IMR-90 (cell line): ENCODE data around the gene NUFIP1. TPM values are rescaled to one million over a fixed set of nuclear protein-coding genes. Genes with fewer than 3 reads are reported as not detected.

ENCODE experiments used
- ATAC-seq: fragments of 200-7000 bp; cut with Tn5 transposase; 2 replicates; pipeline ENCODE4 v1.9.1; 2020; ENCODE audit warnings: low read depth, mild to moderate bottlenecking, moderate library complexity
- BruUV-seq: library from RNA; stranded (reverse); fragments of 400-500 nt; replicated peaks from 2 replicates; lab custom pipeline; 2021; lab: Mats Ljungman, UMichigan
- CTCF ChIA-PET: fragments of 300-600 bp; formaldehyde crosslinking; extraction: SDS; loops from one replicate; lab custom pipeline; 2021; ENCODE audit warnings: antibody characterized with exemption; lab: Yijun Ruan, JAX
- POLR2A ChIA-PET: fragments of 300-600 bp; sonication (Branson Sonifier 250); formaldehyde crosslinking; loops from one replicate; lab custom pipeline; 2022; ENCODE audit warnings: antibody characterized with exemption; ENCODE audit not compliant: unreplicated experiment; lab: Charles Lee
- DNase-seq: peaks from one replicate; pipeline ENCODE4 v3.0.0; 2013
- H2AFZ ChIP-seq: replicated peaks from 2 replicates; pipeline ENCODE3; 2013; ENCODE audit warnings: low read length, mild to moderate bottlenecking; ENCODE audit not compliant: poor library complexity
- H2AK5ac ChIP-seq: 2 replicates; pipeline ENCODE4 v1.6.1; 2013; ENCODE audit warnings: low read depth, low read length, inconsistent platforms
- H2AK9ac ChIP-seq: replicated peaks from 2 replicates; pipeline ENCODE3; 2013; ENCODE audit warnings: mild to moderate bottlenecking, low read depth, low read length, moderate library complexity; ENCODE audit not compliant: poor library complexity
- H2BK120ac ChIP-seq: 2 replicates; pipeline ENCODE4 v1.6.1; 2013; ENCODE audit warnings: low read depth, low read length, inconsistent platforms
- H2BK15ac ChIP-seq: 3 replicates; pipeline ENCODE4 v1.6.1; 2013; ENCODE audit warnings: low read depth, low read length, inconsistent platforms
- H2BK20ac ChIP-seq: 2 replicates; pipeline ENCODE4 v1.6.1; 2013; ENCODE audit warnings: low read depth, mild to moderate bottlenecking, inconsistent platforms, low read length, moderate library complexity
- H2BK5ac ChIP-seq: 2 replicates; pipeline ENCODE4 v1.6.1; 2013; ENCODE audit warnings: mild to moderate bottlenecking, low read depth, low read length, inconsistent platforms; ENCODE audit not compliant: poor library complexity, severe bottlenecking
- H3K14ac ChIP-seq: replicated peaks from 2 replicates; pipeline ENCODE4 v1.6.1; 2013; ENCODE audit warnings: low read depth, low read length, inconsistent platforms
- H3K18ac ChIP-seq: 2 replicates; pipeline ENCODE4 v1.6.1; 2013; ENCODE audit warnings: low read depth, low read length, control low read depth
- H3K23ac ChIP-seq: 2 replicates; pipeline ENCODE4 v1.6.1; 2013; ENCODE audit warnings: low read depth, low read length, inconsistent platforms
- H3K27ac ChIP-seq: 2 replicates; pipeline ENCODE4 v1.5.1; 2013; ENCODE audit warnings: mild to moderate bottlenecking, control low read depth, low read length; ENCODE audit not compliant: insufficient read depth
- H3K27me3 ChIP-seq: 2 replicates; pipeline ENCODE4 v1.6.1; 2013; ENCODE audit warnings: low read length; ENCODE audit not compliant: control insufficient read depth, insufficient read depth
- H3K36me3 ChIP-seq: 2 replicates; pipeline ENCODE4 v1.6.1; 2013; ENCODE audit warnings: low read length, mixed read lengths; ENCODE audit not compliant: control insufficient read depth, insufficient read depth
- H3K4ac ChIP-seq: 2 replicates; pipeline ENCODE4 v1.6.1; 2013; ENCODE audit warnings: low read depth, low read length, inconsistent platforms
- H3K4me1 ChIP-seq: 2 replicates; pipeline ENCODE4 v1.6.1; 2013; ENCODE audit warnings: low read length, mixed read lengths; ENCODE audit not compliant: control insufficient read depth, insufficient read depth
- H3K4me2 ChIP-seq: 2 replicates; pipeline ENCODE4 v1.6.1; 2013; ENCODE audit warnings: low read depth, mild to moderate bottlenecking, control low read depth, low read length, moderate library complexity
- H3K4me3 ChIP-seq: 2 replicates; pipeline ENCODE4 v1.5.1; 2013; ENCODE audit warnings: low read depth, mild to moderate bottlenecking, control low read depth, low read length, moderate library complexity; ENCODE audit not compliant: insufficient read depth
- H3K56ac ChIP-seq: 2 replicates; pipeline ENCODE4 v1.6.1; 2013; ENCODE audit warnings: low read length, inconsistent platforms; ENCODE audit not compliant: insufficient read depth; ENCODE audit errors: extremely low read depth
- H3K79me1 ChIP-seq, 2 experiments: 2 replicates each; pipeline ENCODE4 v1.6.1; 2013; ENCODE audit warnings: low read length in 2 of 2, inconsistent platforms in 1 of 2, low read depth in 1 of 2
- H3K9ac ChIP-seq: 2 replicates; pipeline ENCODE4 v1.6.1; 2013; ENCODE audit warnings: low read depth, low read length, control low read depth
- H3K9me1 ChIP-seq: 2 replicates; pipeline ENCODE4 v1.6.1; 2013; ENCODE audit warnings: low read length, inconsistent platforms; ENCODE audit not compliant: insufficient read depth
- H3K9me3 ChIP-seq: 2 replicates; pipeline ENCODE4 v1.6.1; 2013; ENCODE audit warnings: low read length; ENCODE audit not compliant: control insufficient read depth, insufficient read depth
- H4K20me1 ChIP-seq: 2 replicates; pipeline ENCODE4 v1.6.1; 2013; ENCODE audit warnings: low read length, inconsistent platforms; ENCODE audit not compliant: insufficient read depth
- H4K5ac ChIP-seq: 2 replicates; pipeline ENCODE4 v1.6.1; 2013; ENCODE audit warnings: mild to moderate bottlenecking, low read depth, low read length, control low read depth
- H4K8ac ChIP-seq, 2 experiments: 2 replicates each; pipeline ENCODE4 v1.6.1; 2013; ENCODE audit warnings: low read depth in 2 of 2, low read length in 2 of 2, control low read depth in 1 of 2, inconsistent platforms in 1 of 2
- H4K91ac ChIP-seq: 2 replicates; pipeline ENCODE4 v1.6.1; 2013; ENCODE audit warnings: low read depth, low read length, inconsistent platforms; ENCODE audit not compliant: insufficient read depth
- BHLHE40 ChIP-seq: fragments of 150-350 bp; IDR thresholded peaks from 2 replicates; pipeline ENCODE4 v1.6.1; 2016; ENCODE audit warnings: mild to moderate bottlenecking, low read depth, low read length
- CEBPB ChIP-seq: IDR thresholded peaks from 2 replicates; pipeline ENCODE4 v1.6.1; 2012; ENCODE audit warnings: low read depth, low read length, improper control_type of control experiment
- CHD1 ChIP-seq: IDR thresholded peaks from 2 replicates; pipeline ENCODE4 v1.6.1; 2012; ENCODE audit warnings: low read depth, low read length, improper control_type of control experiment
- FOS ChIP-seq: fragments of 150-350 bp; IDR thresholded peaks from 2 replicates; pipeline ENCODE4 v1.6.1; 2016; ENCODE audit warnings: low read depth, low read length
- MAFK ChIP-seq: IDR thresholded peaks from 2 replicates; pipeline ENCODE4 v1.6.1; 2012; ENCODE audit warnings: low read depth, low read length, improper control_type of control experiment
- MAZ ChIP-seq: IDR thresholded peaks from 2 replicates; pipeline ENCODE4 v1.6.1; 2012; ENCODE audit warnings: low read depth, mild to moderate bottlenecking, low read length, improper control_type of control experiment, moderate library complexity, borderline replicate concordance
- MXI1 ChIP-seq: IDR thresholded peaks from 2 replicates; pipeline ENCODE4 v1.6.1; 2012; ENCODE audit warnings: low read depth, mild to moderate bottlenecking, low read length, moderate library complexity, borderline replicate concordance
- POLR2A ChIP-seq: IDR thresholded peaks from 2 replicates; pipeline ENCODE4 v1.6.1; 2012; ENCODE audit warnings: mild to moderate bottlenecking, low read depth, low read length
- RAD21 ChIP-seq: IDR thresholded peaks from 2 replicates; pipeline ENCODE4 v1.6.1; 2012; ENCODE audit warnings: low read length, improper control_type of control experiment
- RCOR1 ChIP-seq: IDR thresholded peaks from 2 replicates; pipeline ENCODE4 v1.6.1; 2012; ENCODE audit warnings: mild to moderate bottlenecking, low read length, improper control_type of control experiment; ENCODE audit not compliant: insufficient replicate concordance
- RFX5 ChIP-seq: IDR thresholded peaks from 2 replicates; pipeline ENCODE4 v1.8.0; 2012; ENCODE audit warnings: low read depth, mild to moderate bottlenecking, low read length, moderate library complexity
- SMC3 ChIP-seq: fragments of 150-350 bp; IDR thresholded peaks from 2 replicates; pipeline ENCODE4 v1.6.1; 2016; ENCODE audit warnings: low read depth, mild to moderate bottlenecking, antibody characterized with exemption, low read length, moderate library complexity
- dilution Hi-C: fragments of 300-500 bp; cut with HindIII; formaldehyde crosslinking; loops from one replicate; pipeline ENCODE4 v1.14.3; 2018; ENCODE audit warnings: low sequenced_read_pairs; ENCODE audit not compliant: unreplicated experiment
- in situ Hi-C: fragments of 300-500 bp; cut with MboI; formaldehyde crosslinking; loops from 3 replicates; pipeline ENCODE4 v1.14.3; 2019; ENCODE audit warnings: low sequenced_read_pairs, inconsistent platforms, mixed read lengths
- intact Hi-C: fragments of 100-400 bp; cut with micrococcal nuclease; formaldehyde crosslinking; loops from 2 replicates; pipeline ENCODE4 v1.10.0; 2022
- polyA plus RNA-seq, 3 experiments: library from polyadenylated mRNA; depleted of rRNA; stranded (reverse); fragments of >200 nt; gene quantifications; 2 replicates each; pipeline ENCODE4 v1.2.3, GENCODE V29; 2012; ENCODE audit warnings: low replicate concordance in 1 of 3
- total RNA-seq: library from RNA; depleted of rRNA; stranded (reverse); fragments of >200 nt; gene quantifications from 2 replicates; pipeline ENCODE4 v1.2.3, GENCODE V29; 2012
- TF ChIP-seq, protein P1 (sequence below): fragments of 150-350 bp; IDR thresholded peaks from 2 replicates; pipeline ENCODE4 v1.6.1; 2017; ENCODE audit warnings: mild to moderate bottlenecking, antibody characterized with exemption, low read length, low read depth
- TF ChIP-seq, protein P2 (sequence below): fragments of 150-350 bp; IDR thresholded peaks from 2 replicates; pipeline ENCODE4 v1.6.1; 2016; ENCODE audit warnings: low read depth, mild to moderate bottlenecking, low read length, moderate library complexity, borderline replicate concordance
- TF ChIP-seq, protein P3 (sequence below): conservative IDR thresholded peaks from 2 replicates; pipeline ENCODE4 v1.5.1; 2012; ENCODE audit warnings: mild to moderate bottlenecking, low read depth, low read length, improper control_type of control experiment

NUFIP1 gene
- total and polyA plus RNA-seq, 2 of the 4 experiments (the other 2 are of a cell fraction): 1.4 to 2.3 TPM

DNA sequence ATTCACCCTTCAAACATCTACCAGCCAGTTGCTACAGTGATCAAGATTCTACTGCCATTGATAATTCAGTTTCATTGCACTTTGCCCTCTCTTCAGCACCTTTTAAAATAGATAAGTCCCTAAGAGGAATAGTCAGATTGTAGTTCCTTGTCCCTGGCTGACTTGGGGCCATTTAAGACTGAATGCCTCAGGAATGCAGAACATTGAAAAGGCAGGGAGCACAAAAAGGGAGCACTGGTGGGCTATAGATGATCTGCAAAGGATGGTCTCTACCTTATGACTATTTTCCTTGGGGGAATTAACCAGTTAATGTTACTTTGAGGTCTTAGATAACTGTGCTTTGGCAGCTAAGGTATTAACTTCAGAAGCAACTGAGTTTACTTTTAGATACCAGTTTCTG is 46.9 kb upstream of the NUFIP1 start:
- ChIA-PET POLR2A (no interaction called here), CTCF (no interaction called here)
- H3K23ac ChIP-seq: peak overlapping the region; percentile 17; the same call in 1 of the 2 replicates
- peak overlapping the region; percentile 87 for H4K91ac ChIP-seq
- H3K79me1 ChIP-seq: peaks cover 0 to 6% of the 10 kb centered on the region in 2 experiments; a peak in 1 of 4 replicates
- peak overlapping the region; percentile 81 for H2BK120ac ChIP-seq
- H2AFZ ChIP-seq: no peak overlapping the region
- dilution Hi-C loops: no loop called here
- peaks cover 9% of the 10 kb centered on the region for H3K4me1 ChIP-seq
- H3K9me1 ChIP-seq: 0 out of 2 replicates have a peak, but pooled peaks cover 7% of the 10 kb centered on the region
- no peak overlapping the region for H2AK9ac ChIP-seq
- H4K20me1 ChIP-seq: no peaks in the 10 kb centered on the region
- TF ChIP-seq, protein P1, sequence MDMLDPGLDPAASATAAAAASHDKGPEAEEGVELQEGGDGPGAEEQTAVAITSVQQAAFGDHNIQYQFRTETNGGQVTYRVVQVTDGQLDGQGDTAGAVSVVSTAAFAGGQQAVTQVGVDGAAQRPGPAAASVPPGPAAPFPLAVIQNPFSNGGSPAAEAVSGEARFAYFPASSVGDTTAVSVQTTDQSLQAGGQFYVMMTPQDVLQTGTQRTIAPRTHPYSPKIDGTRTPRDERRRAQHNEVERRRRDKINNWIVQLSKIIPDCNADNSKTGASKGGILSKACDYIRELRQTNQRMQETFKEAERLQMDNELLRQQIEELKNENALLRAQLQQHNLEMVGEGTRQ: no peak
- TF ChIP-seq, protein P2, sequence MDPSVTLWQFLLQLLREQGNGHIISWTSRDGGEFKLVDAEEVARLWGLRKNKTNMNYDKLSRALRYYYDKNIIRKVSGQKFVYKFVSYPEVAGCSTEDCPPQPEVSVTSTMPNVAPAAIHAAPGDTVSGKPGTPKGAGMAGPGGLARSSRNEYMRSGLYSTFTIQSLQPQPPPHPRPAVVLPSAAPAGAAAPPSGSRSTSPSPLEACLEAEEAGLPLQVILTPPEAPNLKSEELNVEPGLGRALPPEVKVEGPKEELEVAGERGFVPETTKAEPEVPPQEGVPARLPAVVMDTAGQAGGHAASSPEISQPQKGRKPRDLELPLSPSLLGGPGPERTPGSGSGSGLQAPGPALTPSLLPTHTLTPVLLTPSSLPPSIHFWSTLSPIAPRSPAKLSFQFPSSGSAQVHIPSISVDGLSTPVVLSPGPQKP: no peak
- TF ChIP-seq MAFK (no peak), MXI1 (no peak), RAD21 (no peak), RFX5 (no peak), SMC3 (no peak), FOS (no peak), MAZ (no peak), CEBPB (no peak), CHD1 (no peak), BHLHE40 (no peak), POLR2A (no peak), RCOR1 (no peak)
- TF ChIP-seq, protein P3, sequence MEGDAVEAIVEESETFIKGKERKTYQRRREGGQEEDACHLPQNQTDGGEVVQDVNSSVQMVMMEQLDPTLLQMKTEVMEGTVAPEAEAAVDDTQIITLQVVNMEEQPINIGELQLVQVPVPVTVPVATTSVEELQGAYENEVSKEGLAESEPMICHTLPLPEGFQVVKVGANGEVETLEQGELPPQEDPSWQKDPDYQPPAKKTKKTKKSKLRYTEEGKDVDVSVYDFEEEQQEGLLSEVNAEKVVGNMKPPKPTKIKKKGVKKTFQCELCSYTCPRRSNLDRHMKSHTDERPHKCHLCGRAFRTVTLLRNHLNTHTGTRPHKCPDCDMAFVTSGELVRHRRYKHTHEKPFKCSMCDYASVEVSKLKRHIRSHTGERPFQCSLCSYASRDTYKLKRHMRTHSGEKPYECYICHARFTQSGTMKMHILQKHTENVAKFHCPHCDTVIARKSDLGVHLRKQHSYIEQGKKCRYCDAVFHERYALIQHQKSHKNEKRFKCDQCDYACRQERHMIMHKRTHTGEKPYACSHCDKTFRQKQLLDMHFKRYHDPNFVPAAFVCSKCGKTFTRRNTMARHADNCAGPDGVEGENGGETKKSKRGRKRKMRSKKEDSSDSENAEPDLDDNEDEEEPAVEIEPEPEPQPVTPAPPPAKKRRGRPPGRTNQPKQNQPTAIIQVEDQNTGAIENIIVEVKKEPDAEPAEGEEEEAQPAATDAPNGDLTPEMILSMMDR: no peak
- peak overlapping the region; percentile 58; the same call in 1 of the 2 replicates for H3K14ac ChIP-seq
- H2BK20ac ChIP-seq: peak overlapping the region; percentile 61
- no peak overlapping the region for H3K4me2 ChIP-seq
- H3K56ac ChIP-seq: no peak overlapping the region; the same call in 1 of the 2 replicates
- peak overlapping the region; percentile 94; the same call in 1 of the 2 replicates for H3K27ac ChIP-seq
- peak overlapping the region; percentile 86 for H4K5ac ChIP-seq
- H3K4me3 ChIP-seq: no peak overlapping the region
- intact Hi-C loops: no loop called here
- H3K4ac ChIP-seq: peak overlapping the region; percentile 72
- H3K9me3 ChIP-seq: no peaks in the 10 kb centered on the region
- peak; percentile 31; the same call in 1 of the 2 replicates for ATAC-seq
- DNase-seq: no peak
- no peaks in the 10 kb centered on the region for H3K27me3 ChIP-seq
- peak overlapping the region; percentile 91 for H2BK5ac ChIP-seq
- peak overlapping the region; percentile 98 for H3K18ac ChIP-seq
- peak overlapping the region; percentile 64 to 67; a peak in 3 of 4 replicates for H4K8ac ChIP-seq
- H2BK15ac ChIP-seq: peak overlapping the region; percentile 49; the same call in 2 of the 3 replicates
- H3K36me3 ChIP-seq: peaks cover 6% of the 10 kb centered on the region
- no peak overlapping the region for H2AK5ac ChIP-seq
- no peak overlapping the region for H3K9ac ChIP-seq
- in situ Hi-C loops: no loop called here
- no TSS peak for BruUV-seq
